ENCODE data around the gene LMCD1. TPM values are rescaled to one million over a fixed set of nuclear protein-coding genes. Genes with fewer than 3 reads are reported as not detected.

Gene LMCD1
- total RNA-seq, 3 donors from 2014 or later (not counting 1 experiment from before 2014, with no cell fraction given): not detected

- intact Hi-C loops (cut with micrococcal nuclease): no loop called here
- H3K27me3 ChIP-seq (ENCODE audit: control insufficient read depth, insufficient read depth, low read length): no peaks in the 10 kb centered on the region
- TF ChIP-seq, protein P1, sequence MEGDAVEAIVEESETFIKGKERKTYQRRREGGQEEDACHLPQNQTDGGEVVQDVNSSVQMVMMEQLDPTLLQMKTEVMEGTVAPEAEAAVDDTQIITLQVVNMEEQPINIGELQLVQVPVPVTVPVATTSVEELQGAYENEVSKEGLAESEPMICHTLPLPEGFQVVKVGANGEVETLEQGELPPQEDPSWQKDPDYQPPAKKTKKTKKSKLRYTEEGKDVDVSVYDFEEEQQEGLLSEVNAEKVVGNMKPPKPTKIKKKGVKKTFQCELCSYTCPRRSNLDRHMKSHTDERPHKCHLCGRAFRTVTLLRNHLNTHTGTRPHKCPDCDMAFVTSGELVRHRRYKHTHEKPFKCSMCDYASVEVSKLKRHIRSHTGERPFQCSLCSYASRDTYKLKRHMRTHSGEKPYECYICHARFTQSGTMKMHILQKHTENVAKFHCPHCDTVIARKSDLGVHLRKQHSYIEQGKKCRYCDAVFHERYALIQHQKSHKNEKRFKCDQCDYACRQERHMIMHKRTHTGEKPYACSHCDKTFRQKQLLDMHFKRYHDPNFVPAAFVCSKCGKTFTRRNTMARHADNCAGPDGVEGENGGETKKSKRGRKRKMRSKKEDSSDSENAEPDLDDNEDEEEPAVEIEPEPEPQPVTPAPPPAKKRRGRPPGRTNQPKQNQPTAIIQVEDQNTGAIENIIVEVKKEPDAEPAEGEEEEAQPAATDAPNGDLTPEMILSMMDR (IDR thresholded peaks at IDR 0.05): no peak
- Mint-ChIP-seq H3K4me3 (no peak overlapping the region), H3K9me3 (no peaks in the 10 kb centered on the region), H3K27ac (no peak overlapping the region), H3K4me1 (peaks cover 3% of the 10 kb centered on the region in 2 donors), H3K27me3 (ENCODE audit: low read depth in 2 of 2) (peaks cover 0 to 7% of the 10 kb centered on the region in 2 donors), H3K36me3 (no peaks in the 10 kb centered on the region)
- H3K27ac ChIP-seq (ENCODE audit: low read length): no peak overlapping the region
- H3K4me3 ChIP-seq (ENCODE audit: low read length): no peak overlapping the region
- H3K9me3 ChIP-seq (ENCODE audit: control insufficient read depth, insufficient read depth, low read length): no peaks in the 10 kb centered on the region
- no peak for ATAC-seq
- WGBS (ENCODE audit: insufficient coverage): 80% methylated on average over 6 of the region's 6 CpGs
- DNase-seq: no peak
- H3K4me1 ChIP-seq (ENCODE audit: control insufficient read depth, insufficient read depth, low read length): no peaks in the 10 kb centered on the region
- no peaks in the 10 kb centered on the region for H3K36me3 ChIP-seq (ENCODE audit: control insufficient read depth, insufficient read depth, low read length)
Measured at GRCh38 chr3:8506571-8507061, 5.0 kb downstream of the LMCD1 start.

- Mint-ChIP-seq H3K9me3 (no peaks in the 10 kb centered on the region), H3K4me1 (no peaks in the 10 kb centered on the region), H3K27ac (no peak overlapping the region), H3K4me3 (no peak overlapping the region), H3K27me3 (ENCODE audit: low read depth in 2 of 2) (peaks cover 0 to 7% of the 10 kb centered on the region in 2 donors), H3K36me3 (no peaks in the 10 kb centered on the region)
- 52% methylated on average over 2 of the region's 3 CpGs for WGBS (ENCODE audit: insufficient coverage)
- Histone ChIP-seq H3K36me3 (ENCODE audit: control insufficient read depth, insufficient read depth, low read length) (no peaks in the 10 kb centered on the region), H3K4me1 (ENCODE audit: control insufficient read depth, insufficient read depth, low read length) (no peaks in the 10 kb centered on the region), H3K9me3 (ENCODE audit: control insufficient read depth, insufficient read depth, low read length) (no peaks in the 10 kb centered on the region), H3K27ac (ENCODE audit: low read length) (no peak overlapping the region), H3K27me3 (ENCODE audit: control insufficient read depth, insufficient read depth, low read length) (no peaks in the 10 kb centered on the region), H3K4me3 (ENCODE audit: low read length) (no peak overlapping the region)
- DNase-seq: no peak
- TF ChIP-seq, protein P1 (IDR thresholded peaks at IDR 0.05): no peak
- no peak for ATAC-seq
- intact Hi-C loops (cut with micrococcal nuclease): no loop called here
Measured at GRCh38 chr3:8507496-8507895, 5.9 kb downstream of the LMCD1 start.

GRCh38 chr3:8509961-8510360 is 8.3 kb downstream of the LMCD1 start:
- Histone ChIP-seq H3K4me1 (ENCODE audit: control insufficient read depth, insufficient read depth, low read length) (no peaks in the 10 kb centered on the region), H3K9me3 (ENCODE audit: control insufficient read depth, insufficient read depth, low read length) (no peaks in the 10 kb centered on the region), H3K27me3 (ENCODE audit: control insufficient read depth, insufficient read depth, low read length) (no peaks in the 10 kb centered on the region), H3K27ac (ENCODE audit: low read length) (no peak overlapping the region), H3K4me3 (ENCODE audit: low read length) (no peak overlapping the region), H3K36me3 (ENCODE audit: control insufficient read depth, insufficient read depth, low read length) (no peaks in the 10 kb centered on the region)
- no peaks in the 10 kb centered on the region for H3K9me3 Mint-ChIP-seq
- H3K4me1 Mint-ChIP-seq: no peaks in the 10 kb centered on the region
- no peak overlapping the region for H3K4me3 Mint-ChIP-seq
- no peak for DNase-seq
- TF ChIP-seq, protein P1 (IDR thresholded peaks at IDR 0.05): no peak
- intact Hi-C loops (cut with micrococcal nuclease): no loop called here
- no peak overlapping the region for H3K27ac Mint-ChIP-seq
- H3K27me3 Mint-ChIP-seq (ENCODE audit: low read depth in 2 of 2): peaks cover 0 to 10% of the 10 kb centered on the region in 2 donors
- H3K36me3 Mint-ChIP-seq: no peaks in the 10 kb centered on the region
- WGBS (ENCODE audit: insufficient coverage): 93% methylated on average over 6 of the region's 6 CpGs
- ATAC-seq: no peak

DNA sequence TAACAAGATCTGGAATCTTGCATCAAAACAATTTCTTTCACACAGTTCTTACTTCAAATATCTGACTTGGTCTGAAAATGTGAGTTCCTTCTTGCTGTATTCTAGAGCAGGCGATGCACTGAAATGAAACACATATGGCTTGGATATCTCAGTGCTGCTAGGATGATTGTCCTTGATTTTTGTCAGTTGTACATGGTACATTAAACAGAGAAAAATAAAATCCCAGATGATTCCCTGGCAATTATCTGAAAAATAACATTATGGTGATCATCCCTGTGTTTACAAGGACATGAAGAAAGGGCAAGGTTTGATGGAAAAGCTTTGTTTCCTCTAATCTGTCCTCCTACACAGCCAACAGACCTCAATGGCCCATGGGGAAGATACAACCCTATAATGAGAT is 10.6 kb downstream of the LMCD1 start:
- Histone ChIP-seq H3K27me3 (ENCODE audit: control insufficient read depth, insufficient read depth, low read length) (no peaks in the 10 kb centered on the region), H3K36me3 (ENCODE audit: control insufficient read depth, insufficient read depth, low read length) (no peaks in the 10 kb centered on the region), H3K4me3 (ENCODE audit: low read length) (no peak overlapping the region), H3K4me1 (ENCODE audit: control insufficient read depth, insufficient read depth, low read length) (no peaks in the 10 kb centered on the region), H3K9me3 (ENCODE audit: control insufficient read depth, insufficient read depth, low read length) (no peaks in the 10 kb centered on the region), H3K27ac (ENCODE audit: low read length) (no peak overlapping the region)
- ATAC-seq (no peak), DNase-seq (no peak)
- Mint-ChIP-seq H3K27me3 (ENCODE audit: low read depth in 2 of 2) (peaks cover 0 to 13% of the 10 kb centered on the region in 2 donors), H3K9me3 (no peaks in the 10 kb centered on the region), H3K4me3 (no peak overlapping the region), H3K36me3 (no peaks in the 10 kb centered on the region), H3K4me1 (no peaks in the 10 kb centered on the region), H3K27ac (no peak overlapping the region)
- intact Hi-C loops (cut with micrococcal nuclease): no loop called here
- WGBS (ENCODE audit: insufficient coverage): 100% methylated on average over 1 of the region's 1 CpG
- TF ChIP-seq, protein P1 (IDR thresholded peaks at IDR 0.05): no peak
